ENCODE data around the gene GRIFIN. TPM values are rescaled to one million over a fixed set of nuclear protein-coding genes. Genes with fewer than 3 reads are reported as not detected.

Gene GRIFIN
- polyA plus RNA-seq, 3 donors, result 0.31 to 0.36 TPM; not detected in 1

GRCh38 chr7:2513702-2514101 is 37.5 kb upstream of the GRIFIN start:
- DNase-seq, result no peak

GRCh38 chr7:2512713-2513112 is 36.5 kb upstream of the GRIFIN start:
- no peak for DNase-seq

GRCh38 chr7:2512179-2512661 is 36.0 kb upstream of the GRIFIN start:
- DNase-seq, result no peak

- DNase-seq, result no peak
These were observed 35.6 kb upstream of the GRIFIN start for GRCh38 chr7:2511769-2512168.

GRCh38 chr7:2510909-2511768 is 34.9 kb upstream of the GRIFIN start:
- no peak for DNase-seq

GRCh38 chr7:2510130-2510776 is 34.1 kb upstream of the GRIFIN start:
- DNase-seq, result no peak

GRCh38 chr7:2509298-2509906 is 33.2 kb upstream of the GRIFIN start:
- no peak for DNase-seq

- peak; percentile 78 for DNase-seq
These were observed 32.4 kb upstream of the GRIFIN start for GRCh38 chr7:2508327-2509215.

GRCh38 chr7:2507917-2508306 is 31.7 kb upstream of the GRIFIN start:
- no peak for DNase-seq

GRCh38 chr7:2507208-2507916 is 31.2 kb upstream of the GRIFIN start:
- DNase-seq, result no peak

- no peak for DNase-seq
These were observed 29.2 kb upstream of the GRIFIN start for GRCh38 chr7:2505401-2505800.

GRCh38 chr7:2504889-2505375 is 28.7 kb upstream of the GRIFIN start:
- no peak for DNase-seq

- DNase-seq, result no peak
These were observed 28.1 kb upstream of the GRIFIN start for GRCh38 chr7:2504128-2504888.

- peak; percentile 57 for DNase-seq
These were observed 27.1 kb upstream of the GRIFIN start for GRCh38 chr7:2503056-2503941.

- no peak for DNase-seq
These were observed 26.4 kb upstream of the GRIFIN start for GRCh38 chr7:2502647-2502966.

GRCh38 chr7:2501947-2502646 is 25.9 kb upstream of the GRIFIN start:
- DNase-seq, result no peak

- DNase-seq, result no peak
These were observed 24.5 kb upstream of the GRIFIN start for GRCh38 chr7:2500701-2501100.

- no peak for DNase-seq
These were observed 23.7 kb upstream of the GRIFIN start for GRCh38 chr7:2499719-2500430.

Measured in renal pelvis (tissue), 4 donors.